Smooth muscle cell (in vitro differentiated cells): ENCODE measurements around the gene LRMDA. TPM values are rescaled to one million over a fixed set of nuclear protein-coding genes. Genes with fewer than 3 reads are reported as not detected.

ENCODE experiments used
- DNase-seq: peaks from one replicate; lab custom pipeline; 2025; ENCODE audit not compliant: unreplicated experiment; lab: John Stamatoyannopoulos, UW
- H2AFZ ChIP-seq: fragments of 200-600 bp; sonication (generic); 2 replicates; pipeline ENCODE4 v1.6.0; 2016; ENCODE audit warnings: antibody characterized with exemption, low read depth, mild to moderate bottlenecking
- H3F3A ChIP-seq: fragments of 200-600 bp; sonication (generic); 2 replicates; pipeline ENCODE4 v1.6.0; 2017; ENCODE audit warnings: antibody characterized with exemption, low read depth
- H3K27ac ChIP-seq: fragments of 200-600 bp; sonication (generic); 2 replicates; pipeline ENCODE4 v1.5.1; 2016; ENCODE audit warnings: low read depth, mild to moderate bottlenecking
- H3K27me3 ChIP-seq: fragments of 200-600 bp; sonication (generic); 2 replicates; pipeline ENCODE4 v1.6.1; 2016; ENCODE audit warnings: low read depth, mild to moderate bottlenecking
- H3K36me3 ChIP-seq: fragments of 200-600 bp; sonication (generic); 2 replicates; pipeline ENCODE4 v1.5.1; 2016; ENCODE audit warnings: low read depth
- H3K4me1 ChIP-seq: fragments of 200-600 bp; sonication (generic); 2 replicates; pipeline ENCODE4 v1.5.1; 2016; ENCODE audit warnings: low read depth
- H3K4me2 ChIP-seq: fragments of 200-600 bp; sonication (generic); 2 replicates; pipeline ENCODE4 v1.6.0; 2016; ENCODE audit warnings: mild to moderate bottlenecking
- H3K4me3 ChIP-seq: fragments of 200-600 bp; sonication (generic); 2 replicates; pipeline ENCODE4 v1.5.1; 2016; ENCODE audit warnings: mild to moderate bottlenecking
- H3K79me2 ChIP-seq: fragments of 200-600 bp; sonication (generic); 2 replicates; pipeline ENCODE4 v1.6.0; 2016; ENCODE audit warnings: low read depth, mild to moderate bottlenecking
- H3K9ac ChIP-seq: fragments of 200-600 bp; sonication (generic); 2 replicates; pipeline ENCODE4 v1.6.0; 2016; ENCODE audit warnings: low read depth
- H3K9me3 ChIP-seq: fragments of 200-600 bp; sonication (generic); replicated peaks from 2 replicates; pipeline ENCODE4 v1.5.1; 2016; ENCODE audit warnings: low read depth
- H4K20me1 ChIP-seq: fragments of 200-600 bp; sonication (generic); 2 replicates; pipeline ENCODE4 v1.6.0; 2016; ENCODE audit warnings: low read depth
- WGBS: methylation state at CpG from one replicate; pipeline ENCODE4 v1.1.7; 2016; ENCODE audit warnings: low lambda C conversion rate; 5-methylcytosine and 5-hydroxymethylcytosine counted together
- polyA plus RNA-seq: library from polyadenylated mRNA; unstranded; fragments of >200 nt; fragmentation: Nextera tagmentation; extraction: Ambion mirVana; gene quantifications from 2 replicates; pipeline ENCODE4 v1.2.1, GENCODE V29; 2016
- total RNA-seq: library from RNA; depleted of rRNA; stranded (reverse); fragments of >200 nt; gene quantifications from 2 replicates; pipeline ENCODE4 v1.2.3, GENCODE V29; 2014
- TF ChIP-seq, protein P1 (sequence below): fragments of 200-600 bp; sonication (generic); IDR thresholded peaks from 2 replicates; pipeline ENCODE4 v1.5.1; 2017; ENCODE audit warnings: borderline replicate concordance, mild to moderate bottlenecking, antibody characterized with exemption; ENCODE audit not compliant: insufficient read depth, poor library complexity, severe bottlenecking

Gene LRMDA
- total and polyA plus RNA-seq, 2 experiments from 2014 or later, result 1.5 to 1.6 TPM

DNA sequence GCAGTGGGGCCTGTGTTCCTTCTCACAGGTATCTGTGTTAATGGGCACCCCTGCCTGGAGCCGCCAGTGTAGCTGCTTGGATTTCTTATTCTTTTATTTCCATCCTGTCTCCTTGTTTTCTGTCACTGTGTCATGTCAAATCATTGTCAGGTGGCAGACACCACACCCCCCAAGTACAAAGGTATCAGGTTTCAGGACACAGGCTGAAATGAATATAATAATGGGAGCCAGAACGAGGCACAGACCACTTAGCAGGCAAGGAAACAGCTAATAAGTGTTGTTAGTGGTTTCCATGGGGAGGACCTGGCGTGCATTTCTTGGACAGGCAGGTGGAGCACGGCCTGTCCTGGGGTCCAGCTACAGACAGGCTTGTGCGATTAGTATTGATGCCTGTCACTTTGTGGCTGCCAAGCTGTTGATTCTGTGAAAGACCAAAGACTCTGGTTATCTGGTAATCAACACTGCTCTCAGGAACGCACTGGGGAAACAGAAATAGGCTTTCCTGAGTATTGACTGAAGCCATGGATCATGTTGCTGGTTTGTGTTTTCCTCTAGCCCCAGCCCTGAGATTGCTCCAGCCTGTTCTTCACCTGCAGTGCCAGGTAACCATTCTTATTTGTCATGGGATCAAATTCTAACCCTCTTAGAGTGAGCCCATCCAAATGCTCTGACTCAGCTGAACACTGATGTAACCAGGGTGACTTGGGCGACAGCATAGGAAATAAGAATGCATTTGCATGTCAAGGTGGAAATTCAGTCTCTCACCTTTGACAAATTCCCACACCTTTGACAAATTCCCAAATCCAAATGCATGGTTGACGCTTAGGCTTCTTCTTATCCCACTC lies 1002.0 kb downstream of the LRMDA start:
- Histone ChIP-seq H2AFZ (no peak overlapping the region), H3F3A (peaks cover 12% of the 10 kb centered on the region), H4K20me1 (no peaks in the 10 kb centered on the region), H3K36me3 (no peaks in the 10 kb centered on the region), H3K4me3 (no peak overlapping the region), H3K27me3 (no peaks in the 10 kb centered on the region), H3K9me3 (no peaks in the 10 kb centered on the region), H3K4me1 (peaks cover 28% of the 10 kb centered on the region), H3K27ac (peak overlapping the region; percentile 63), H3K9ac (no peak overlapping the region), H3K79me2 (no peaks in the 10 kb centered on the region), H3K4me2 (no peak overlapping the region)
- no peak for DNase-seq
- 63% methylated on average over 8 of the region's 8 CpGs for WGBS
- TF ChIP-seq, protein P1, sequence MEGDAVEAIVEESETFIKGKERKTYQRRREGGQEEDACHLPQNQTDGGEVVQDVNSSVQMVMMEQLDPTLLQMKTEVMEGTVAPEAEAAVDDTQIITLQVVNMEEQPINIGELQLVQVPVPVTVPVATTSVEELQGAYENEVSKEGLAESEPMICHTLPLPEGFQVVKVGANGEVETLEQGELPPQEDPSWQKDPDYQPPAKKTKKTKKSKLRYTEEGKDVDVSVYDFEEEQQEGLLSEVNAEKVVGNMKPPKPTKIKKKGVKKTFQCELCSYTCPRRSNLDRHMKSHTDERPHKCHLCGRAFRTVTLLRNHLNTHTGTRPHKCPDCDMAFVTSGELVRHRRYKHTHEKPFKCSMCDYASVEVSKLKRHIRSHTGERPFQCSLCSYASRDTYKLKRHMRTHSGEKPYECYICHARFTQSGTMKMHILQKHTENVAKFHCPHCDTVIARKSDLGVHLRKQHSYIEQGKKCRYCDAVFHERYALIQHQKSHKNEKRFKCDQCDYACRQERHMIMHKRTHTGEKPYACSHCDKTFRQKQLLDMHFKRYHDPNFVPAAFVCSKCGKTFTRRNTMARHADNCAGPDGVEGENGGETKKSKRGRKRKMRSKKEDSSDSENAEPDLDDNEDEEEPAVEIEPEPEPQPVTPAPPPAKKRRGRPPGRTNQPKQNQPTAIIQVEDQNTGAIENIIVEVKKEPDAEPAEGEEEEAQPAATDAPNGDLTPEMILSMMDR, result no peak

DNA sequence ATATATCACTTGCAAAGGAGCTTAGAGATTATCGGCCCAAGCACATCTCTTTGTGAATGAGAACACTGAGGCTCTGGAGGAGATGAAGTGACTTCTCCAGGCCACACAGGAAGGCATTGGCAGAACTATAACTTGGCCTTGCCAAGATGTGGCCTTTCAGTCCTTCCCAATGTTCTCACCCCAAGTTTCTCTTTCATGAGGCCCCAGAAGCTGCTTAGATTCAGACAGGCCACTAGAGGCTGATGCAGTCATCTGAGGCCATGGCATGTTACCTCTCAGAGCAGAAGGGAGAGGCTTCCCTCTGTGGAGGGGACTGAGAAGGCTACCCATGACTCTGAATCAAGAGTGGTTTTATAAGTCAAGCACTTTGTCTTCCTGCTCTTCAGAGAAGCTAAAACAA lies 1003.7 kb downstream of the LRMDA start:
- Histone ChIP-seq H3K4me3 (no peak overlapping the region), H3K79me2 (no peaks in the 10 kb centered on the region), H3K9me3 (no peaks in the 10 kb centered on the region), H3K27ac (no peak overlapping the region), H3K27me3 (no peaks in the 10 kb centered on the region), H3K4me1 (peaks cover 11% of the 10 kb centered on the region), H3K4me2 (no peak overlapping the region), H2AFZ (no peak overlapping the region), H3F3A (peaks cover under 1% of the 10 kb centered on the region), H3K9ac (no peak overlapping the region), H4K20me1 (no peaks in the 10 kb centered on the region), H3K36me3 (no peaks in the 10 kb centered on the region)
- WGBS, result 100% methylated on average over 1 of the region's 1 CpG
- TF ChIP-seq, protein P1, result no peak
- no peak for DNase-seq

DNA sequence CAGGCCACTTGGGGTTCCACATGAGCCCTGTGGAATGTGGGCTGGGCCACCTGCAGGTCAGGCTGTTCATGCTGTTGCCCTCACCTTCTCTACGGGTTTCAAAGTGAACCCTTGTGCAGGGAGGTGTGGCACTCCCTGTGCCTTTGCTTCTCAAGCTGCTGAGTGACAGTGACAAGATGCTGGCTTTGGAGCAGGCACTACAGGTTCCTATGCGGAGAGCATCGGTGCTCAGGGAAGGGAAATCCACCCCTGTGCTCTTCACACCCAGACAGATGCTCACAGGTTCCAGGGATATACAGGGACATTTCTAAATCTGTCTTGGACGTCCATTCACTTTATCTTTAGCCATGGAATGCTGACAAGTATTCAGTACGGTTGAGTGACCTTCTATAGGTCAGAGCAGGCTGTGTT lies 1005.0 kb downstream of the LRMDA start:
- H3K4me2 ChIP-seq, result peak overlapping the region; percentile 23
- no peaks in the 10 kb centered on the region for H3K27me3 ChIP-seq
- H3K36me3 ChIP-seq, result no peaks in the 10 kb centered on the region
- no peak overlapping the region for H2AFZ ChIP-seq
- no peaks in the 10 kb centered on the region for H3K79me2 ChIP-seq
- no peaks in the 10 kb centered on the region for H3F3A ChIP-seq
- no peak for DNase-seq
- H4K20me1 ChIP-seq, result no peaks in the 10 kb centered on the region
- no peak overlapping the region for H3K9ac ChIP-seq
- TF ChIP-seq, protein P1, result no peak
- no peaks in the 10 kb centered on the region for H3K4me1 ChIP-seq
- H3K27ac ChIP-seq, result no peak overlapping the region
- H3K4me3 ChIP-seq, result no peak overlapping the region
- 40% methylated on average over 5 of the region's 5 CpGs for WGBS
- H3K9me3 ChIP-seq, result no peaks in the 10 kb centered on the region

DNA sequence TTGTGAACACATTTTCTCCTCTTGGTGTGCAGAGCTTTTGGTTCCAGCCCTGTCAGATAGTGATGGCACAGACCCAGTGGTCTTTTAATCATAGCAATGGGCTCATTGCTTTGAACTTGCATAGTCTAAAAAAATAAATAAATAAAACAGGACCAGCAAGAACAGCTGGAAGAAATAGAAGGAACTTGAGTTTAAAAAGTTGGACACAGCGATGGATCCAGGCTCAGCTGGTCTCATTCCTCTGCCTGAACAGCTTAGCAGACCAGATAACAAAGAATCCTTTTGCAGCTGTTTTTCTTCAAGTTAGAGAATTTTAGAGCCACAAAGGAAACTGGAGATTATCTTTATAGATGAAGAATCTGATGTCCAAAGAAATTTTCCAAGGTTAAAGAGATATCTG lies 1005.6 kb downstream of the LRMDA start:
- H3K9me3 ChIP-seq, result no peaks in the 10 kb centered on the region
- no peaks in the 10 kb centered on the region for H3K36me3 ChIP-seq
- 17% methylated on average over 1 of the region's 1 CpG for WGBS
- no peak for DNase-seq
- no peak overlapping the region for H3K27ac ChIP-seq
- H3K4me3 ChIP-seq, result no peak overlapping the region
- H3K4me1 ChIP-seq, result no peaks in the 10 kb centered on the region
- H3K27me3 ChIP-seq, result no peaks in the 10 kb centered on the region
- H3K4me2 ChIP-seq, result peak overlapping the region; percentile 23
- TF ChIP-seq, protein P1, result no peak
- no peaks in the 10 kb centered on the region for H3K79me2 ChIP-seq
- H2AFZ ChIP-seq, result no peak overlapping the region
- no peaks in the 10 kb centered on the region for H4K20me1 ChIP-seq
- H3K9ac ChIP-seq, result no peak overlapping the region
- H3F3A ChIP-seq, result no peaks in the 10 kb centered on the region
